K562 (cell line): ENCODE measurements around the gene GCC1. TPM values are rescaled to one million over a fixed set of nuclear protein-coding genes. Genes with fewer than 3 reads are reported as not detected.

Experiments
- ATAC-seq: fragments of 200-7000 bp; cut with Tn5 transposase; 3 replicates; pipeline ENCODE4 v1.9.1; 2020; ENCODE audit warnings: moderate library complexity
- BruUV-seq: library from RNA; stranded (reverse); fragments of 400-500 nt; replicated peaks from 2 replicates; lab custom pipeline; 2021; lab: Mats Ljungman, UMichigan
- CTCF ChIA-PET: fragments of 300-600 bp; formaldehyde crosslinking; extraction: SDS; loops from one replicate; lab custom pipeline; 2021; ENCODE audit warnings: low intra/inter-chr PET ratio; lab: Yijun Ruan, JAX
- POLR2A ChIA-PET: fragments of 300-600, 350-650 bp; sonication (Branson Sonifier 250); formaldehyde crosslinking; extraction: SDS; loops from one replicate; lab custom pipeline; 2021; ENCODE audit warnings: antibody characterized with exemption, inconsistent platforms; lab: Yijun Ruan, JAX
- DNase-seq, 4 experiments: peaks; one replicate each; pipeline versions ENCODE4 v3.0.0 to v3.0.0-alpha.2; 2011 to 2018; ENCODE audit warnings: low spot score in 3 of 4, mixed read lengths in 3 of 4; ENCODE audit errors: extremely low read depth in 1 of 4
- FAIRE-seq: peaks from 2 replicates; lab custom pipeline; 2011; peaks lifted over from hg19 to GRCh38; lab: Jason Lieb, UNC
- H2AFZ ChIP-seq: 2 replicates; pipeline ENCODE4 v1.6.0; 2011; ENCODE audit warnings: low read depth, low read length, control low read depth, inconsistent platforms
- H3K27ac ChIP-seq: fragments of 200-600 bp; 3 replicates; pipeline ENCODE4 v1.8.0; 2011; ENCODE audit warnings: low read depth, mild to moderate bottlenecking, control low read depth, inconsistent platforms, low read length, moderate library complexity, mixed read lengths; ENCODE audit errors: extremely low read depth
- H3K27me3 ChIP-seq, 2 experiments: fragments of 300-600 bp in 1 of 2; 2 replicates in 1 of 2; 3 replicates in 1 of 2; pipeline versions ENCODE4 v1.6.0 to v1.8.0; 2011; ENCODE audit warnings: inconsistent platforms in 2 of 2, low read length in 2 of 2, mild to moderate bottlenecking in 1 of 2, mixed read lengths in 1 of 2, moderate library complexity in 1 of 2; ENCODE audit not compliant: control insufficient read depth in 2 of 2, insufficient read depth in 2 of 2
- H3K36me3 ChIP-seq: fragments of 300-600 bp; 3 replicates; pipeline ENCODE4 v1.8.0; 2011; ENCODE audit warnings: mild to moderate bottlenecking, low read length, inconsistent platforms; ENCODE audit not compliant: control insufficient read depth, insufficient read depth
- H3K4me1 ChIP-seq, 2 experiments: fragments of 200-600 bp in 1 of 2; replicated peaks in 1 of 2; 2 replicates in 1 of 2; 3 replicates in 1 of 2; pipeline versions ENCODE4 v1.5.1 to v1.8.0; 2011; ENCODE audit warnings: inconsistent platforms in 2 of 2, low read length in 2 of 2, mild to moderate bottlenecking in 1 of 2, mixed read lengths in 1 of 2, moderate library complexity in 1 of 2; ENCODE audit not compliant: control insufficient read depth in 2 of 2, insufficient read depth in 2 of 2
- H3K4me2 ChIP-seq: 2 replicates; pipeline ENCODE4 v1.6.1; 2011; ENCODE audit warnings: low read length, control low read depth, inconsistent platforms, mixed read lengths; ENCODE audit not compliant: insufficient read depth
- H3K4me3 ChIP-seq: fragments of 200-600 bp; sonication (generic), shearing (Covaris generic); 2 replicates; pipeline ENCODE4 v1.5.1; 2016; ENCODE audit warnings: control low read depth, inconsistent platforms
- H3K79me2 ChIP-seq: fragments of 200-600 bp; 3 replicates; pipeline ENCODE4 v1.8.0; 2011; ENCODE audit warnings: low read length, inconsistent platforms; ENCODE audit not compliant: control insufficient read depth, insufficient read depth
- H3K9ac ChIP-seq, 2 experiments: 2 replicates each; pipeline versions ENCODE4 v1.6.0 to v1.6.1; 2011; ENCODE audit warnings: low read depth in 2 of 2, low read length in 2 of 2, control low read depth in 1 of 2, inconsistent platforms in 1 of 2, mild to moderate bottlenecking in 1 of 2, mixed read lengths in 1 of 2; ENCODE audit not compliant: insufficient read depth in 1 of 2
- H3K9me1 ChIP-seq: one replicate; pipeline ENCODE4 v1.6.0; 2011; ENCODE audit warnings: inconsistent platforms, mild to moderate bottlenecking, low read length, moderate library complexity; ENCODE audit not compliant: control insufficient read depth, insufficient read depth
- H3K9me3 ChIP-seq: replicated peaks from 2 replicates; pipeline ENCODE4 v1.5.1; 2011; ENCODE audit warnings: low read depth, low read length, inconsistent platforms; ENCODE audit not compliant: control insufficient read depth, insufficient read depth
- H4K20me1 ChIP-seq: replicated peaks from 2 replicates; pipeline ENCODE4 v1.6.1; 2011; ENCODE audit warnings: low read length, inconsistent platforms, mixed read lengths; ENCODE audit not compliant: control insufficient read depth, insufficient read depth
- HDAC3 ChIP-seq: fragments of 450-650 bp; IDR thresholded peaks from 2 replicates; pipeline ENCODE4 v1.6.1; 2018; ENCODE audit warnings: borderline replicate concordance, mild to moderate bottlenecking, moderate library complexity; ENCODE audit not compliant: partially characterized antibody
- MYC ChIP-seq, 2 experiments: fragments of 250-450 bp in 1 of 2; sonication (Bioruptor Pico) in 1 of 2; IDR thresholded peaks; 2 replicates each; pipeline versions ENCODE4 v1.5.1 to v1.6.1; 2012 to 2021; ENCODE audit warnings: low read depth in 2 of 2, borderline replicate concordance in 1 of 2, improper control_type of control experiment in 1 of 2, low read length in 1 of 2, mild to moderate bottlenecking in 1 of 2, moderate library complexity in 1 of 2
- RBM17 ChIP-seq: fragments of 200-400 bp; formaldehyde crosslinking; IDR thresholded peaks from 2 replicates; pipeline ENCODE4 v1.6.1; 2017; ENCODE audit warnings: low read depth, mild to moderate bottlenecking, low read length, borderline replicate concordance
- ZNF644 ChIP-seq: fragments of 200-800 bp; sonication (Bioruptor generic); IDR thresholded peaks from 2 replicates; pipeline ENCODE4 v1.6.1; 2016; ENCODE audit warnings: low read depth, missing genetic modification characterization, missing compliant biosample characterization
- WGBS: fragments of 100-300 bp; shearing (Covaris generic); methylation state at CpG from one replicate; pipeline ENCODE4 v1.1.6; 2016; ENCODE audit warnings: low coverage, mixed read lengths; ENCODE audit not compliant: insufficient coverage; ENCODE audit errors: missing lambda C conversion rate; 5-methylcytosine and 5-hydroxymethylcytosine counted together
- in situ Hi-C: fragments of 300-500 bp; cut with MboI; formaldehyde crosslinking; loops from 4 replicates; pipeline ENCODE4 v1.15.0; 2018; ENCODE audit warnings: inconsistent platforms, mixed read lengths
- intact Hi-C: fragments of 100-400 bp; cut with micrococcal nuclease; formaldehyde crosslinking; loops from 2 replicates; pipeline ENCODE4 v1.14.2; 2022
- polyA plus RNA-seq, 8 experiments: library from polyadenylated mRNA; depleted of rRNA in 4 of 8; stranded (reverse) in 5 of 8; unstranded in 3 of 8; fragments of >200 nt; fragmentation: Nextera tagmentation in 2 of 8; fragmentation: Illumina TruSeq in 1 of 8; extraction: Ambion mirVana in 2 of 8; extraction: Trizol in 1 of 8; gene quantifications; 2 replicates each; pipeline versions ENCODE4 v1.2.1 to v1.2.3, GENCODE V29; 2011 to 2014; ENCODE audit warnings: inconsistent platforms in 1 of 8, missing spikeins in 1 of 8
- total RNA-seq, 7 experiments: library from RNA; depleted of rRNA in 6 of 7; stranded (reverse); fragments of >200 nt in 6 of 7; fragmentation: Illumina TruSeq in 2 of 7; extraction: Trizol in 2 of 7; gene quantifications; 2 replicates each; pipeline versions ENCODE4 v1.2.1 to v1.2.3, GENCODE V29; 2011 to 2021; ENCODE audit warnings: low replicate concordance in 1 of 7
- TF ChIP-seq, protein P1 (sequence below): sonication (generic); formaldehyde crosslinking; IDR thresholded peaks from 2 replicates; pipeline ENCODE4 v1.8.0; 2022; ENCODE audit warnings: missing genetic modification reagents, mild to moderate bottlenecking, borderline replicate concordance

Gene GCC1
- total and polyA plus RNA-seq, 9 of the 15 experiments (the other 6 are each of a cell fraction or from before 2014, with no cell fraction given) = 1.9 to 19.8 (median 10.9) TPM

DNA sequence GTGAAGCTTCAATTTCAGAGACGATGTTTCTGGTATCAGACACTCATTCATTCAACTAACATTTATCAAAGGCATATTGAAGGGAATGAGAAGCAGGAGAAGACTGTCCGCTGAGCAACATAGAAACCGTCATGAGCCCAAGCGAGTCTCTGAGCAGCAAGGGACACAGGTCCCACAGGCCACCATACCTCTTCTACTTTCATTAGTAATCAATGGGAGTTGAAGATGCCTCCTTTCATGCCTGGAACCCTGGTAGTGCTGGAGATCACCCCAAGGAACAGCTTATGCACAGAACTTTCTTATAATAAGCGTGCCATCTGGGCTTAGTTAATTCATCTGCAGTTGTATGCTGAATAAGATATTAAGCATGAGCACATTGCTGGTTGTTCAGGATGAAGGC is 31.3 kb upstream of the GCC1 start:
- Histone ChIP-seq H3K27ac (no peak overlapping the region), H3K79me2 (no peaks in the 10 kb centered on the region), H4K20me1 (no peaks in the 10 kb centered on the region), H3K27me3 (peaks cover 45 to 74% of the 10 kb centered on the region in 2 experiments), H3K4me3 (no peak overlapping the region), H3K36me3 (no peaks in the 10 kb centered on the region), H2AFZ (no peak overlapping the region), H3K4me2 (no peak overlapping the region), H3K9me1 (no peaks in the 10 kb centered on the region), H3K9me3 (no peaks in the 10 kb centered on the region), H3K4me1 (no peaks in the 10 kb centered on the region), H3K9ac (no peak overlapping the region)
- intact Hi-C loops = no loop called here
- in situ Hi-C loops = no loop called here
- WGBS = 2% methylated on average over 5 of the region's 5 CpGs
- no peak for ATAC-seq
- ChIA-PET POLR2A (interaction anchor here (1.2 to 1.6 kb wide), 2 partner anchors 12 to 15 kb away, joined by 3 to 4 read pairs; no protein-coding TSS in a partner anchor), CTCF (no interaction called here)
- DNase-seq = no peak
- BruUV-seq = no TSS peak
- TF ChIP-seq MYC (IDR thresholded peaks at IDR 0.05; ENCODE audit: low read depth, low read length) (no peak), MYC (CRISPR knock-in tag; IDR thresholded peaks at IDR 0.05; ENCODE audit: borderline replicate concordance, low read depth) (no peak), ZNF644 (tag) (no peak), RBM17 (no peak), HDAC3 (no peak)
- TF ChIP-seq, protein P1, sequence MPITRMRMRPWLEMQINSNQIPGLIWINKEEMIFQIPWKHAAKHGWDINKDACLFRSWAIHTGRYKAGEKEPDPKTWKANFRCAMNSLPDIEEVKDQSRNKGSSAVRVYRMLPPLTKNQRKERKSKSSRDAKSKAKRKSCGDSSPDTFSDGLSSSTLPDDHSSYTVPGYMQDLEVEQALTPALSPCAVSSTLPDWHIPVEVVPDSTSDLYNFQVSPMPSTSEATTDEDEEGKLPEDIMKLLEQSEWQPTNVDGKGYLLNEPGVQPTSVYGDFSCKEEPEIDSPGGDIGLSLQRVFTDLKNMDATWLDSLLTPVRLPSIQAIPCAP = no peak
- FAIRE-seq = no peak
